GM19452 (cell line): Measurements from ENCODE around the gene ADARB2.

Source experiments
- ATAC-seq: cut with Tn5 transposase; IDR thresholded peaks from one replicate; pipeline ENCODE4 v1.9.1; 2021; ENCODE audit not compliant: unreplicated experiment

The ADARB2 gene

GRCh38 chr10:1185911-1186682 is 551.2 kb downstream of the ADARB2 start:
- no peak for ATAC-seq

- ATAC-seq: no peak
Observed at GRCh38 chr10:1184541-1185430, 552.5 kb downstream of the ADARB2 start.

DNA sequence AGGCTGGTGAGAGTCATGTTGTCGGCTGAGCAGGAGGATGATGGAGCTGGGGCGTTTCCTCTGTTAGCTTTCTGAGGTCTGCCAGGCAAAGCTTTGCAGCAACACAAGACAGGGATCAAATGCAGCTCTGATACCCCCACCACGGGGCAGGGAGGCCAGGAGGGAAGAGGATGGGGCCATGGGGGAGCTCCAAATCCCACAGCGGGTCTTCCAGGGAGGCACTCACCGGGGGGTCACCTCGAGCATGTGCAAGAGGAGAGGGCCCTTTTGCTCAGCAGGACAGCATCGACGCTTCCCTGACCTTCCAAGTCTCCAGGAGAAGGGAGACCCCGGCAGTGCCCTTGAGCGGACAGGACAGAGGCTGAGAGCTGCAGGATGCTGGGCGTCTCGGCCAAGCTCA is 553.6 kb downstream of the ADARB2 start:
- ATAC-seq: no peak

- ATAC-seq: no peak
Observed at GRCh38 chr10:1183033-1183396, 554.3 kb downstream of the ADARB2 start.

DNA sequence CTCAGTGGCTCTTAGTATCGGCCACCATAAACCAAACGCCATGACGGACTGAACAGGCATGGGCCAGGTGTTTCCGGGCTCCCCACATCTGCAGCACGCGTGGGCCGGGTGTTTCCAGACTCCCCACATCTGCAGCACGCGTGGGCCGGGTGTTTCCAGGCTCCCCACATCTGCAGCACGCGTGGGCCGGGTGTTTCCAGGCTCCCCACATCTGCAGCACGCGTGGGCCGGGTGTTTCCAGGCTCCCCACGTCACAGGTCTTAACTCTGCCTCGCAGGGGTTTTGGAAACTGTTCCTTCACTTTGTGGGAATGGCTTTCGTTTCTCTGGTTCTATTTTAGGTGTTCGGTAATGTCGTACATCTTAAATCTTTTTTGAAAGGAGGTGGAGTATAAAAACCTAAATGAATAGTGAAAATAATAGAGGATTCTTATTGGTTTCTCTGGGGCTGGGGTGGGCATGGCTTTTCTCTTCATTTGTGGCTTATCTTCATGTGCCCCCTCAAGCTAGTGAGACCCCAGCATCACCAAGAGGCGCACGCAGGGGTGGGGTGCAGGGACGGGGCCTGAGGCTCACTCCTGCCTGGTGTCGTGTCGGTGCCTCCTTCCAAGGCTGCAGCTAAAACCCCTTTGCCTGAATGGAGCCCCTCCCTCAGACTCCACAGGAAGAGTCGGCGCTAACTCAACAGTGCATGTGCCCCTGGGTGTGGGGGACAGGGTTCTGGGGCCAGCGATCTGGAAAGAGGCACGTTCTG is 554.9 kb downstream of the ADARB2 start:
- ATAC-seq: no peak

- ATAC-seq: no peak
Observed at GRCh38 chr10:1180836-1181235, 556.5 kb downstream of the ADARB2 start.

DNA sequence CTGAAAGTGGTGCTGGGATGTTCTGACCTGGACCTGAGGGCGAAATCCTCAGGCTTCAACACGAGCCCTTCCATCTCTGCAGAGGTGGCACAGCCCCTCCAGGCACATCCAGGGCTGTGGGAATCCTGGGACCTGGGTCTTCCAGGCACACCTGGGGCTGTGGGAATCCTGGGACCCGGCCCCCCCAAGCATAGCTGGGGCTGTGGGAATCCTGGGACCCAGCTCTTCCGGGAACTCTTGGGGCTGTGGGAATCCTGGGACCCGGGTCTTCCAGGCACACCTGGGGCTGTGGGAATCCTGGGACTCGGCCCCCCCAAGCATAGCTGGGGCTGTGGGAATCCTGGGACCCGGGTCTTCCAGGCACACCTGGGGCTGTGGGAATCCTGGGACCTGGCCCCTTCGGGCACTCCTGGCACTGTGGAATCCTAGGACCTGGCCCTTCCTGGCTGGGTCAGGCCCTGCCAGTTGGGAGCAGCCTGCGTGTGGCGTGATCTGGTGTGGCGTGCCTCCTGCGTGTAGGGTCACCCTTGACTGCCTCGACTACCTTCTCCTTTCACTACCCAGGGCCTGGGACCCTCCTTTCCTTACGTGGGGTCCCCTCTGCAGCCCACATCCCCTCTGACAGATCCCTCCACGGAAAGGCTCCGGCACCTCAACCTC is 557.1 kb downstream of the ADARB2 start:
- ATAC-seq: no peak

- no peak for ATAC-seq
Observed at GRCh38 chr10:1179346-1180070, 557.8 kb downstream of the ADARB2 start.

DNA sequence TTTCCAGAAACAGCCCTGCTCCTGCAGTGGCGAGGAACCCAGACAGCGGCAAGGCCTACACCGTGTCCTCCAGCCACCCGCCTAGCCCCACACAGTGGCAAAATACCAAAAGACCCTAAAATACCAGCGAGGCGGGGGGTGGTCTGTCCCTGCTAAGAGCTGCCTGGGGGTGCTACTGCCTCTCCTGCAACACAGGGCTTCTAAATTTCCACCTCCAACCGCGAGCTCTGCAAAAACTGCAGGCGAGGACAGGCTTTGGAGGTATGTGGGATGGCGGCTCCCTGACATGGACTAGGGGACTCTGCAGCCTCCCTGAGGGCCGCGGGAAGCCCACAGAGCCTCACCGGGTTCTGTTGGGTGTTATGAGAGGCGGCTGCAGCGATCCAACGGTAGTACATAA is 558.8 kb downstream of the ADARB2 start:
- ATAC-seq: no peak

GRCh38 chr10:1177936-1178335 is 559.4 kb downstream of the ADARB2 start:
- ATAC-seq: no peak

DNA sequence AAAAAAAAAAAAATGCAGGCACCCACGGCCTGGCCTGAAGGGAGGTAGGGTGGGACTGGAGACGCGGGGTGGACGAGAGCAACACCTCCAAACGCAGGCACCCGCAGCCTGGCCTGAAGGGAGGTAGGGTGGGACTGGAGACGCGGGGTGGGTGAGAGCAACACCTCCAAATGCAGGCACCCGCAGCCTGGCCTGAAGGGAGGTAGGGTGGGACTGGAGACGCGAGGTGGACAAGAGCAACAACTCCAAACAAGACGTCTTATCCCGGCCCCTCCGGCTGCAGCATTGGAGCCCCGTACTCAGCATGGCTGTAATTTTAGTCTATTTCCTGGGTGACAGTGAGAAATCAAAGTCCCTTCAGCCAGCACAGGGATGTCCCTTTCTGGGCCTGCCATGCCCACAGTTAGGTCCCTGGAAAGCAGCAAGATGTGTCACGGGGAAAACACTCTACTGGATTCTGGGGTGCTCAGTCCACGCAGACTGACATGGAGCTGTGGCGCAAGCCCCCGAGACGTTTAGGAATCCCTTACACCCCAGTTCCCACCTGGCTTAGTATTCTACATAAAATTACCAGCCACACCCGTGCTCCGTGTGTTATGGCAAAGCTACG is 561.3 kb downstream of the ADARB2 start:
- ATAC-seq: no peak

DNA sequence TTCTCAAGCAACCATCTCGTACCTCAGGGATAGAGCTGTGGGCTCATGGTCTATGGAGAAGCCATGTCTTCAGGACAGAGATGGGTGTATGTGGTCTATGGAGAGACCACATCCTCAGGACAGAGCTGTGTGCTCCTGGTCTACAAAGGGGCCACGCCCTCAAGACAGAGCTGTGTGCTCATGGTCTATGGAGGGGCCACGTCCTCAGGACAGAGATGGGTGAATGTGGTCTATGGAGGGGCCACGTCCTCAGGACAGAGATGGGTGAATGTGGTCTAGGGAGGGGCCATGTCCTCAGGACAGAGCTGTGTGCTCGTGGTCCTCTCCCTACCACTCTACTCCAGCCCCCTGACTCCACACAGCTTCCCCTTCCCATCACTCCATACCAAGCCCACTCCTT is 563.3 kb downstream of the ADARB2 start:
- ATAC-seq: no peak

DNA sequence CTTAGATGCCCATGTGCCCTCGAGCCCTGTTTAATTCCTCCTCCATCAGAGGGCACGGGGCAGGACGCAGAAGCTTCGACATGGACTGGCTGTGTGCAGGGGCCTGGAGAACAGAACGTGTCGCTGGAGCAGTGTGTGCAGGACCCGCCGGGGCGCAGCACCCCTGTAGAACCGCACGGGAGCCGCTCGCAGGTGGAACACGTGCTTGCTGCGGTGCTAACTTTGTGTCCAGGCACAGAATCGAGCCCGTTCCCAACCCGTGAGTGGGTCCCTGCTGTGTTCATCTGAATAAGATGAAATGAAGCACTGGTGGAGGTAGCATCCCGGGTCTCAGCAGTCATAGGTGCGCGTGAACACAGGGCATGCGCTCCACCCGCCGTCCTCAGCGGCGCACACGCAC is 564.2 kb downstream of the ADARB2 start:
- no peak for ATAC-seq

DNA sequence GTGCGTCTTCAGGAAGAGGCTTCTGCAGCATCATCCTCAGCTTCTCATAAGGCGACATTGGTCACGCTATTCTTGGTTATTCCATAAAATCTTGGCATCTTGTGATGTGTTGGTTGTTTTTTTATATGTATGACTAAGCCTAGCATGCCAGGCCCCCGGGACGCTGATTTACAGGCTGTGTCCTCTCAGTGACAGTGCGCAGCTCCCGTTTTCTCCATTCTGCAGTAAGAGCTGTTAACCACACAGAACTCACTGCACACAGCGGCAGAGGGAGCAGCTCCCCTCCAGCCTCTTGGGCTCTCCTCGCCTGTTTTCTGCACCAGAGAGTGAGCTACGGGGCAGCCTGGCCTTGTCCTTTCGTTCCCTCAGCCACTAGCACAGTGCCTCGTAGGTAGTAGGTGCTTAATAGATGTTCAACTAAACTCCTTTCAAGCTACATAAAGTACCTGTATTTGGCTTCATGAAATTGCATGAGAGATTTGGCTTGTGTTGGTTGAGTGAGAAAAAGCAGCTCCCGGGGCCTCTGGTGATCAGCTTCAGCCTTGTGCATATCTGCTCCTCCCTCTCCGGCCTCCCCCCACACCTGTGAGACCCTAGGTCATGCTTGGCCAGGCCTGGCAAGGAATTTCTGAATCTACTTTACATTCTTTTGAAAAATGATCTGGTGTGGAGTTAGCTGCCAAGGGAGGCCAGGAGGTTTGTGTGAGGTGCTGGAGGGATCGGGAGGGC is 564.9 kb downstream of the ADARB2 start:
- ATAC-seq: no peak

DNA sequence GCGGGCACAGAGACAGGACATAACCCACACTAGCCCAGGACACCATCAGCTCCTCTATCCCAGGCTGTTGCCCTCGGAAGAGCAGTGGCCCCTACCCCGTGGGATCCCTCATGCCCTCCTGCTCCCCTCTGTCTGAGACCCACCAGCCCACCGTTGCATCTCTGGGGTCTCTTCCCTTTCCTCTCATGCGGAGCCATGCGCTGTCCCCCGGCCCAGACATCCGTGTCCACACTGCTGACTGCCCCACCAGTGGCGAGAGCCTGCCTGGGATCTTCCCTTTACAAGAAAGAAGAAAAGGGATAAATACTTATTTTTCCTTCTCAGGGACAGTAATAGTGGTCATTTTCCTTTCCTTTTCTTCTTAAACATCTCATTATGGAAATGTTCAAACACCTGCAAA is 565.7 kb downstream of the ADARB2 start:
- ATAC-seq: no peak

DNA sequence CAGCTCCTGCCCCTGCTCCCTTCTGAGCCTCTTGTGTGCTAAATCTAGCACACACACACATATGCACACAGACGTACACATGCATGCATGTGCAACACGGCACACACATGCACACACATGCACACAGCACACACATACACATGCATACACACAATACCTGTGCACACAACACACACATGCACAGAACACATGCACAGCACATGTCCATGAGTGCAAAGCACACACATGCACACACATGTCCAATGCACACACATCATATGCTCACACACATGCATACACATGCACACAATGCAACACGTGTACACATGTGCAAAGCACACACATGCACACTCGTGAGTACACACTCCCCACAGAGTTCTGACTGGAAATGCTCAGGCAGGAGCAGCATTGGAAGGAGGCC is 566.1 kb downstream of the ADARB2 start:
- no peak for ATAC-seq

DNA sequence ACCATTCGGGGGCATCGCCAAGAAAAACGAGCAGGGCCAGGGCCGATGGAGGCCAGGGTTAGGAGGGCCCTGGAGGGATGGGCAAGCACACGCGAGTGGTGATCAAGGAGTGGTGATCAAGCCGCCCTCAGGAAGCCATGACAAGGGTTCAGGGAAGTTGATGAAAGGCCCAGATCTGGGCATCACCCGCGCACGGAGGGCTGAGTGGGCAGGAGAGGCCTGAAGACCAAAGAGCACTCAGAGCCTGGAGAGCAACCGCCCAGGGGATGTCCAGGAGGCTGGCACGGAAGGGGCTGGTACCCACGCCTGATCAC is 566.5 kb downstream of the ADARB2 start:
- ATAC-seq: no peak

- ATAC-seq: no peak
Observed at GRCh38 chr10:1169981-1170866, 567.1 kb downstream of the ADARB2 start.
